Measurements from ENCODE around the gene CNN2.

- no peak for TF ChIP-seq EZH2 (IDR thresholded peaks at IDR 0.05; ENCODE audit: borderline replicate concordance, low read depth, low read length, severe bottlenecking)
- no peak for TF ChIP-seq CTCF (IDR thresholded peaks at IDR 0.05; ENCODE audit: borderline replicate concordance, extremely low read depth, low read length, poor library complexity, severe bottlenecking)
Observed at GRCh38 chr19:1074544-1075283, 48.3 kb downstream of the CNN2 start.

Measured in DND-41 (cell line).